OCI-LY3 (cell line): Measurements from ENCODE around the gene PNMA6F.

Source experiments
- H2AFZ ChIP-seq: fragments of 200-600, 300-600 bp; shearing (Covaris generic); 2 replicates; pipeline ENCODE4 v1.6.0; 2014; ENCODE audit warnings: antibody characterized with exemption, low read depth, low read length
- H3K27ac ChIP-seq: fragments of 200-600, 300-600 bp; sonication (generic); 2 replicates; pipeline ENCODE4 v1.5.1; 2014; ENCODE audit warnings: mild to moderate bottlenecking, low read length, moderate library complexity, mixed read lengths
- H3K27me3 ChIP-seq: fragments of 200-600, 300-600 bp; sonication (generic); 2 replicates; pipeline ENCODE4 v1.6.1; 2014; ENCODE audit warnings: low read depth, low read length, mixed read lengths
- H3K36me3 ChIP-seq: fragments of 200-600, 300-600 bp; sonication (generic); replicated peaks from 2 replicates; pipeline ENCODE3; 2014; ENCODE audit warnings: low read depth, low read length, mixed read lengths
- H3K4me1 ChIP-seq: fragments of 300-600, 200-600 bp; sonication (generic); 2 replicates; pipeline ENCODE4 v1.6.1; 2014; ENCODE audit warnings: low read length, mixed read lengths
- H3K4me2 ChIP-seq: fragments of 200-600, 300-600 bp; sonication (generic); 2 replicates; pipeline ENCODE4 v1.6.1; 2014; ENCODE audit warnings: low read length, mixed read lengths
- H3K4me3 ChIP-seq: fragments of 300-600, 200-600 bp; sonication (generic); 2 replicates; pipeline ENCODE4 v1.5.1; 2014; ENCODE audit warnings: antibody characterized with exemption, mild to moderate bottlenecking, low read length, moderate library complexity
- H3K79me2 ChIP-seq: fragments of 300-600, 200-600 bp; shearing (Covaris generic); 2 replicates; pipeline ENCODE4 v1.6.1; 2014; ENCODE audit warnings: mild to moderate bottlenecking, low read length, mixed read lengths
- H3K9ac ChIP-seq: fragments of 300-600, 200-600 bp; shearing (Covaris generic); 2 replicates; pipeline ENCODE4 v1.6.0; 2014; ENCODE audit warnings: mild to moderate bottlenecking, low read length, moderate library complexity
- H3K9me3 ChIP-seq: fragments of 200-600, 300-600 bp; shearing (Covaris generic); 2 replicates; pipeline ENCODE4 v1.6.1; 2014; ENCODE audit warnings: low read length, mixed read lengths; ENCODE audit not compliant: insufficient read depth
- H4K20me1 ChIP-seq: fragments of 200-600, 300-600 bp; sonication (generic); 2 replicates; pipeline ENCODE4 v1.6.1; 2016; ENCODE audit warnings: low read length, mixed read lengths; ENCODE audit not compliant: insufficient read depth
- EZH2phosphoT487 ChIP-seq: fragments of 200-600 bp; shearing (Covaris generic); IDR thresholded peaks from 2 replicates; pipeline ENCODE4 v1.6.1; 2018; ENCODE audit warnings: antibody characterized with exemption, mixed run types, low read depth
- TF ChIP-seq, protein P1 (sequence below): fragments of 200-600, 300-600 bp; sonication (generic); IDR thresholded peaks from 2 replicates; pipeline ENCODE4 v1.5.1; 2014; ENCODE audit warnings: antibody characterized with exemption, low read length, low read depth

Gene PNMA6F

DNA sequence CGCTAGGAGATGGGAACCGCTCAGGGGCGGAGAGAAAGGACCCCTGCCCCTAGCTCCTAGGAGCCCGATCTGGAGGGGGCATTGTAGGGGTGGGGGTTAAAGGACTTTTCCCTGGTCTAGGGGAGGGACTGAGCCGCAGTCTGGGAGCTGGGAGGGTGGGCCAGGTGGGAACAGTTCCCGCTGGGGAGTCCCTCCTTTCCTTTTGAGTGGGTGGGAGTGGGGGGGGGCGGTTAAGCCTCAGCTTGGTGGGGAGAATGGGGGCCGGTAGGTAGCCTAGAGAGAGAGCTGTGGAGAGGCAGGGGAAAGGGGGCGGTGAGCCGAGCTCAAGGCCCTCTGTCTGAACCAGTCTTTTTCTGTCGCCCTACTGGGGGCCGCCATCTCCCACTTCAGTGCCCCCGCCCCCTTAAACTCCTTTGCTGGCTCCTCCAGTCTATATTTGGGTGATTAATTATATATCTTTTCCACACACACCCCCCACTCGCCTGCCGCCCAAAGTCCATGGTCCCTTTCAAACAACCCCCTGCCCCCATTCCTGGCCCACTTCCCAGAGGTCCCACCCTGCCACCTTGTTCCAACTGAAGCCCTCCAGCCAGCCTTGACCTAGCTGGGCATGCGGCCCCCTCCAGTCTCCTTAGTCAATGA is 13.2 kb upstream of the PNMA6F start:
- peak overlapping the region; percentile 86 for H3K27ac ChIP-seq
- H3K4me3 ChIP-seq, result peak overlapping the region; percentile 100
- no peaks in the 10 kb centered on the region for H3K27me3 ChIP-seq
- peaks cover 40% of the 10 kb centered on the region for H4K20me1 ChIP-seq
- H3K4me1 ChIP-seq, result peaks cover 36% of the 10 kb centered on the region
- peak overlapping the region; percentile 97 for H3K9ac ChIP-seq
- no peaks in the 10 kb centered on the region for H3K9me3 ChIP-seq
- TF ChIP-seq, protein P1, sequence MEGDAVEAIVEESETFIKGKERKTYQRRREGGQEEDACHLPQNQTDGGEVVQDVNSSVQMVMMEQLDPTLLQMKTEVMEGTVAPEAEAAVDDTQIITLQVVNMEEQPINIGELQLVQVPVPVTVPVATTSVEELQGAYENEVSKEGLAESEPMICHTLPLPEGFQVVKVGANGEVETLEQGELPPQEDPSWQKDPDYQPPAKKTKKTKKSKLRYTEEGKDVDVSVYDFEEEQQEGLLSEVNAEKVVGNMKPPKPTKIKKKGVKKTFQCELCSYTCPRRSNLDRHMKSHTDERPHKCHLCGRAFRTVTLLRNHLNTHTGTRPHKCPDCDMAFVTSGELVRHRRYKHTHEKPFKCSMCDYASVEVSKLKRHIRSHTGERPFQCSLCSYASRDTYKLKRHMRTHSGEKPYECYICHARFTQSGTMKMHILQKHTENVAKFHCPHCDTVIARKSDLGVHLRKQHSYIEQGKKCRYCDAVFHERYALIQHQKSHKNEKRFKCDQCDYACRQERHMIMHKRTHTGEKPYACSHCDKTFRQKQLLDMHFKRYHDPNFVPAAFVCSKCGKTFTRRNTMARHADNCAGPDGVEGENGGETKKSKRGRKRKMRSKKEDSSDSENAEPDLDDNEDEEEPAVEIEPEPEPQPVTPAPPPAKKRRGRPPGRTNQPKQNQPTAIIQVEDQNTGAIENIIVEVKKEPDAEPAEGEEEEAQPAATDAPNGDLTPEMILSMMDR, result no peak
- H3K4me2 ChIP-seq, result peak overlapping the region; percentile 93
- H3K79me2 ChIP-seq, result peaks cover 58% of the 10 kb centered on the region
- H3K36me3 ChIP-seq, result peaks cover 30% of the 10 kb centered on the region
- H2AFZ ChIP-seq, result no peak overlapping the region

DNA sequence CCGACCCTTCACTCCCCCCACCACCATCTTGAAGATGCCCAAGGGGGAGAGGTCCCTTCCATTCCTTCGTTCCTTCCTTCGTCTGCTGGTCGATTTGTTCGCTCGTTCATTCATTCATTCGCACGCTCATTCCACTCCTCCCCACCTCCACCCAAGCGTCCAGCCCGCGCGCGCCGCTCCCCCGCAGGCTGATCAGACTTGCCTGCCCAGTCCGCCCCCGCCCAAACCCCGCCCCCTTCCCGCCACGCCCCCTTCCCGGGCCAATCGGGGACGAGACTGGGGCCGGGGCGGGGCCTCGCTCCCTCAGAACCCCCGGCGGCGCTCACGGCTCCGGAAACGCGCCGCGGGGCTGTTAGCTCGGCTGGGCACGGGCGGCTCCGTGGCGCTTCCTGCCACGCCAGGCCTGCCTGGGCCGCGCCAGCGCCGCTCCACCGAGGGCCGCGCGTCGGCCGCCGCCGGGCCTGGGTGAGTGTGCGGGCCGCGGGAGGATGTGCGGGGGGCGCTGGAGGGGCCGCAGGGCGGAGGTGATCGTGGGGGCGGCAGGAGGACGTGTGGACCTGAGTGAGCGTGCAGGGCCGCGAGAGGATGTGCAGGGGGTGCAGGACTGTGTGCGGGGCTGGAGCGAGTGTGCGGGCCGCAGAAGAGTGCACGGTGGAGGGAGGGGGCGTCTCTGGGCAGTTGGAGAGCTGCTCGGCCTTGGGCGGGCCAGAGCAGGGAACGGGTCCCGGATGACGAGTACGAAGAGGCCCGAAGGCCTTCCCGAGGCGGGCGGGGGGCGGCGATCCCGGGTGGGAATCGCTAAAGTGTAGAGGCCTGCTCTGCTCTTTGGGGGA is 12.5 kb upstream of the PNMA6F start, which contains the start of gene ZNF275:
TSS of gene ZNF275 (plus strand) at position 333 of the 833 bp plus-strand sequence. CDS start 2,527 bp downstream, outside the sequence.
- H3K4me1 ChIP-seq, result peaks cover 37% of the 10 kb centered on the region
- peaks cover 51% of the 10 kb centered on the region for H3K79me2 ChIP-seq
- peak within 1 kb of the TSS; percentile 93 for H3K4me2 ChIP-seq
- peak within 1 kb of the TSS; percentile 97 for H3K9ac ChIP-seq
- peak within 1 kb of the TSS; percentile 79 for H2AFZ ChIP-seq
- H3K4me3 ChIP-seq, result peak within 1 kb of the TSS; percentile 100
- no peaks in the 10 kb centered on the region for H3K27me3 ChIP-seq
- TF ChIP-seq, protein P1, result no peak
- no peak for TF ChIP-seq EZH2phosphoT487
- peak within 1 kb of the TSS; percentile 86 for H3K27ac ChIP-seq
- H4K20me1 ChIP-seq, result peaks cover 34% of the 10 kb centered on the region
- peaks cover 28% of the 10 kb centered on the region for H3K36me3 ChIP-seq
- H3K9me3 ChIP-seq, result no peaks in the 10 kb centered on the region

DNA sequence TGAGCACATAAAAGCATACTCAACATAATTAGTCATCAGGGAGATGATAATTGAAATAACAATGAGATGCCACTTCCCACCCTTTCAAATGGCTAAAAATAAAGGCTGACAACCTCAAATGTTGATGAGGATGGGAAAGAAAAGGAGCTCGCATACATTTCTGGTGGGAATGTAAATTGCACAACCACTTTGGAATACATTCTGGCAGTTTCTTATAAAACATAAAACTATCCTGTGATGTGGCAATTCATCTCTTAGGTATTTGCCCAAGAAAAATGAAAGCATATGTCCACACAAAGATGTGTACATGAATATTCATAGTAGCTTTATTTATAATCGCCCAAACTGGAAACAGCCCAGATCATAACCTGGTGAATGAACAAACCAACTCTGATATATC is 11.7 kb upstream of the PNMA6F start:
- Histone ChIP-seq H3K27me3 (no peaks in the 10 kb centered on the region), H3K36me3 (peaks cover 20% of the 10 kb centered on the region), H3K9me3 (no peaks in the 10 kb centered on the region), H3K9ac (no peak overlapping the region), H3K4me2 (peak overlapping the region; percentile 84), H3K4me3 (peak overlapping the region; percentile 100), H2AFZ (peak overlapping the region; percentile 79), H3K79me2 (peaks cover 43% of the 10 kb centered on the region), H3K27ac (no peak overlapping the region), H3K4me1 (peaks cover 41% of the 10 kb centered on the region), H4K20me1 (peaks cover 26% of the 10 kb centered on the region)
- TF ChIP-seq, protein P1, result no peak
- TF ChIP-seq EZH2phosphoT487, result no peak

DNA sequence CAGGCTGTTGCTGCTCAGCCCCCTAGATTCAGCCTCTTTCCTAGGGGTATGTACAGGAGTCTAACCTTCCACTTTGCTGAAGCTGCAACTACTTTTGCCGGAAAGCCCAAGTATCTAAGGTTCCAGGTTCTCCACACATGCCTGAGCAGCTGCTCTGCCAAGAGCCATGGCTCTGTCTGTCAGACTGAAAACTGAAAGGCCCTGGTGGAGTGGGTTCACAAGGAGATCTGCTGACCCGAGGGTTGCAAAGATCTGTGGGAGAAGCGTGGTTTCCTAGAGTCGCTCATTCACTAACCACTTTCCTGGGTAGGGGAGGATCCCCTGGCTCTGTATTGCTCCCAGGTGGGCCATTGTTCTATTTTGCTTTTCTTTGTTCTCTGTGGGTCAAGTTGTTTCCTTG is 6.0 kb upstream of the PNMA6F start:
- Histone ChIP-seq H3K4me2 (no peak overlapping the region), H3K4me3 (no peak overlapping the region), H3K27me3 (no peaks in the 10 kb centered on the region), H3K27ac (no peak overlapping the region), H3K9ac (no peak overlapping the region), H3K36me3 (no peaks in the 10 kb centered on the region), H3K4me1 (peaks cover 7% of the 10 kb centered on the region), H3K79me2 (no peaks in the 10 kb centered on the region), H2AFZ (no peak overlapping the region), H4K20me1 (no peaks in the 10 kb centered on the region), H3K9me3 (no peaks in the 10 kb centered on the region)
- no peak for TF ChIP-seq EZH2phosphoT487
- TF ChIP-seq, protein P1, result no peak
